Mucosa of rectum (tissue), 2 donors: ENCODE data around the gene CAMK1G.

Source experiments
- H3K27ac ChIP-seq, 2 donors: one replicate each; pipeline ENCODE4 v1.7.0; 2013; ENCODE audit warnings: inconsistent platforms in 2 of 2, low read depth in 2 of 2, low read length in 2 of 2
- H3K27me3 ChIP-seq, 2 donors: one replicate each; pipeline ENCODE4 v1.7.0; 2013; ENCODE audit warnings: low read length in 2 of 2; ENCODE audit not compliant: control insufficient read depth in 2 of 2, insufficient read depth in 2 of 2
- H3K36me3 ChIP-seq, 2 donors: one replicate each; pipeline ENCODE4 v1.7.0; 2013; ENCODE audit warnings: low read length in 2 of 2; ENCODE audit not compliant: control insufficient read depth in 2 of 2, insufficient read depth in 2 of 2
- H3K4me1 ChIP-seq, 2 donors: one replicate each; pipeline ENCODE4 v1.7.0; 2013; ENCODE audit warnings: low read length in 2 of 2, mild to moderate bottlenecking in 1 of 2; ENCODE audit not compliant: control insufficient read depth in 2 of 2, insufficient read depth in 2 of 2
- H3K4me3 ChIP-seq, 2 donors: one replicate each; pipeline ENCODE4 v1.7.0; 2013; ENCODE audit warnings: low read length in 2 of 2
- H3K9ac ChIP-seq, 2 donors: one replicate each; pipeline ENCODE4 v1.7.0; 2013; ENCODE audit warnings: low read length in 2 of 2, low read depth in 1 of 2, mild to moderate bottlenecking in 1 of 2
- H3K9me3 ChIP-seq, 2 donors: one replicate each; pipeline ENCODE4 v1.7.0; 2013; ENCODE audit warnings: low read length in 2 of 2; ENCODE audit not compliant: control insufficient read depth in 2 of 2
- donor health status: healthy.
- donor health status: Normal muscosa, but diverticular disease.

Gene CAMK1G

GRCh38 chr1:209648346-209648745 lies 64.8 kb downstream of the CAMK1G start:
- no peaks in the 10 kb centered on the region for H3K27me3 ChIP-seq
- H3K4me3 ChIP-seq, result no peak overlapping the region
- H3K9me3 ChIP-seq, result no peaks in the 10 kb centered on the region
- no peak overlapping the region for H3K9ac ChIP-seq
- no peak overlapping the region for H3K27ac ChIP-seq
- peaks cover 37 to 75% of the 10 kb centered on the region in 2 donors for H3K4me1 ChIP-seq
- H3K36me3 ChIP-seq, result peaks cover 6% of the 10 kb centered on the region in 2 donors

DNA sequence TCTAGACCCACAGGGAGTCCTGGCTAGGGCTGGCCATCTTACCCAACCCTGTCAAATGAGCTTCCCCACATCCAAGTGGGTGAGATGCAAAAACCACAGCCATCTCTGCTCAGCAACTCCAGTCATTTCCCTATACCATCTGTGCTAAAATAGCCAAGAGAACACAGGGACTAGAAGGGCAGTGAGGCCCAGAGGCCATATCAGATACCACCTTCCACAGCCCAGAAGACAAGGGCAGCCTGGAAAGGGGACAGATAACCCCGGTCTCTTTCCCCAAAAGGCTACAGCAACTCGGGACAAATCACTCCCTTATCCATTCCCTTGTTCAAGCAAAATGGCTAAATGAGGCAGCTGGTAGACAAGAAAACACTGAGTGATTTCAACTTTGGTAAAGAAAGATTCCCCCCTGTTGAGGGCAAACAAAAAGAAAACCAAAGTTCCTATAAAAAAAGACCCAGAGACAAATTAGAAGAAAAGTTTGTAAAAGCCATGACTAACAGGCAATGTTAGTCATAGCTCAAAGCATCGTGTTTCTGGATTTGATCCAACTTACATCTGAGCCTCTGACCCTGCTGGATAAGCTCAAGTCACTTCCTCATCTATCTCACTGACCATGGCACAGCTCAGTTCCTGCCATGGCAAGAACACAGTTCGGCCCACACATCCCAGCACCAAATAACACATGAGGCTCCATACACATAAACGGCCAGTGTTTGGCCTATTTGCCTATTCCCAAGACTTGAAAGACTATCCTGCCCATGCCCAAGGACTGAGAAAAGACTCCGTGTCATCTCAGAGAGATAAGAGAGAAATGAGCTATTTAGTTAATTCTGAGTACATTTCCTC lies 65.6 kb downstream of the CAMK1G start:
- Histone ChIP-seq H3K9me3 (no peaks in the 10 kb centered on the region), H3K9ac (no peak overlapping the region), H3K4me3 (no peak overlapping the region), H3K4me1 (peaks cover 38 to 75% of the 10 kb centered on the region in 2 donors), H3K27me3 (no peaks in the 10 kb centered on the region), H3K27ac (peak overlapping the region; percentile 19 to 79), H3K36me3 (peaks cover 6% of the 10 kb centered on the region in 2 donors)

- Histone ChIP-seq H3K4me1 (peaks cover 41 to 78% of the 10 kb centered on the region in 2 donors), H3K27ac (peak overlapping the region; percentile 95 to 96), H3K9ac (peak overlapping the region in 1 of 2 donors; percentile 66), H3K9me3 (no peaks in the 10 kb centered on the region), H3K27me3 (no peaks in the 10 kb centered on the region), H3K4me3 (peak overlapping the region; percentile 37 to 59), H3K36me3 (peaks cover 6% of the 10 kb centered on the region in 2 donors)
Observed at GRCh38 chr1:209650454-209650853, 66.9 kb downstream of the CAMK1G start.

- H3K9ac ChIP-seq, result peak overlapping the region in 1 of 2 donors; percentile 66
- H3K27ac ChIP-seq, result peak overlapping the region; percentile 95 to 96
- no peaks in the 10 kb centered on the region for H3K27me3 ChIP-seq
- peak overlapping the region; percentile 37 to 59 for H3K4me3 ChIP-seq
- H3K4me1 ChIP-seq, result peaks cover 41 to 76% of the 10 kb centered on the region in 2 donors
- H3K36me3 ChIP-seq, result peaks cover 6% of the 10 kb centered on the region in 2 donors
- no peaks in the 10 kb centered on the region for H3K9me3 ChIP-seq
Observed at GRCh38 chr1:209651138-209651587, 67.6 kb downstream of the CAMK1G start.

GRCh38 chr1:209652121-209652735 lies 68.7 kb downstream of the CAMK1G start, which contains the start of gene LAMB3:
Gene LAMB3, minus strand, starts transcription at chr1:209652425. Its CDS starts 1,481 bp downstream, at chr1:209650944.
- Histone ChIP-seq H3K27me3 (no peaks in the 10 kb centered on the region), H3K27ac (peak within 1 kb of the TSS; percentile 95 to 96)

GRCh38 chr1:209652873-209653401 lies 69.4 kb downstream of the CAMK1G start:
- H3K9ac ChIP-seq, result peak overlapping the region; percentile 69 to 82
- no peaks in the 10 kb centered on the region for H3K36me3 ChIP-seq
- H3K9me3 ChIP-seq, result no peaks in the 10 kb centered on the region
- peak overlapping the region; percentile 95 to 96 for H3K27ac ChIP-seq
- H3K4me3 ChIP-seq, result peak overlapping the region; percentile 57 to 59
- H3K27me3 ChIP-seq, result no peaks in the 10 kb centered on the region
- peaks cover 41 to 66% of the 10 kb centered on the region in 2 donors for H3K4me1 ChIP-seq

More at GRCh38 chr1:209652121-209652735, 68.7 kb downstream of the CAMK1G start, which contains the start of gene LAMB3:
- peaks cover 0 to 3% of the 10 kb centered on the region in 2 donors for H3K36me3 ChIP-seq
- peaks cover 41 to 73% of the 10 kb centered on the region in 2 donors for H3K4me1 ChIP-seq
- peak within 1 kb of the TSS; percentile 69 to 82 for H3K9ac ChIP-seq
- peak within 1 kb of the TSS; percentile 59 for H3K4me3 ChIP-seq
- H3K9me3 ChIP-seq, result no peaks in the 10 kb centered on the region

DNA sequence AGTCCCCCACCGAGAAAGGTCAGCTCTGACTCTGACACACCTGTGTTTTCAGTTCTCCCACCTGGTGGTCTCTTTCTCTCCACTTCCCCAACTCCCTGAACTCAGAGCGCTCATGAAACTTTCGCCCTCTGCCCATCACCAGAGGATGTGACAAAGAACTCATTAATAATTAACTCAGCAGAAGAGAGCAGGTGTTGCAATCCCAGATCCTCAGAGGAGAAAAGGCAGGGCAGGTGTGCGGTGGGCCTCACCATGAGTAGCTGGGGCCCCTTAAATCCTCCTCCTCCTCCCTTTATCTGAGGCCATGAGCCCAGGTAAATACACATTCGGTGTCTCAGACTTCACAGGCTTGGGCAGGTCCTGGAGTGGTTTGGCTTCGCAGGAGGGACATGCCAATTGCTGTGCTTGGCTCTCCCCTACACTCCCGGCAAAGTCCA lies 70.4 kb downstream of the CAMK1G start:
- H3K9me3 ChIP-seq, result no peaks in the 10 kb centered on the region
- peak overlapping the region in 1 of 2 donors; percentile 48 for H3K9ac ChIP-seq
- no peaks in the 10 kb centered on the region for H3K36me3 ChIP-seq
- no peaks in the 10 kb centered on the region for H3K27me3 ChIP-seq
- H3K27ac ChIP-seq, result peak overlapping the region; percentile 95 to 96
- peaks cover 42 to 62% of the 10 kb centered on the region in 2 donors for H3K4me1 ChIP-seq
- H3K4me3 ChIP-seq, result no peak overlapping the region

- H3K4me1 ChIP-seq, result peaks cover 31 to 49% of the 10 kb centered on the region in 2 donors
- H3K4me3 ChIP-seq, result no peak overlapping the region
- no peaks in the 10 kb centered on the region for H3K27me3 ChIP-seq
Observed at GRCh38 chr1:209655411-209656231, 72.1 kb downstream of the CAMK1G start.

DNA sequence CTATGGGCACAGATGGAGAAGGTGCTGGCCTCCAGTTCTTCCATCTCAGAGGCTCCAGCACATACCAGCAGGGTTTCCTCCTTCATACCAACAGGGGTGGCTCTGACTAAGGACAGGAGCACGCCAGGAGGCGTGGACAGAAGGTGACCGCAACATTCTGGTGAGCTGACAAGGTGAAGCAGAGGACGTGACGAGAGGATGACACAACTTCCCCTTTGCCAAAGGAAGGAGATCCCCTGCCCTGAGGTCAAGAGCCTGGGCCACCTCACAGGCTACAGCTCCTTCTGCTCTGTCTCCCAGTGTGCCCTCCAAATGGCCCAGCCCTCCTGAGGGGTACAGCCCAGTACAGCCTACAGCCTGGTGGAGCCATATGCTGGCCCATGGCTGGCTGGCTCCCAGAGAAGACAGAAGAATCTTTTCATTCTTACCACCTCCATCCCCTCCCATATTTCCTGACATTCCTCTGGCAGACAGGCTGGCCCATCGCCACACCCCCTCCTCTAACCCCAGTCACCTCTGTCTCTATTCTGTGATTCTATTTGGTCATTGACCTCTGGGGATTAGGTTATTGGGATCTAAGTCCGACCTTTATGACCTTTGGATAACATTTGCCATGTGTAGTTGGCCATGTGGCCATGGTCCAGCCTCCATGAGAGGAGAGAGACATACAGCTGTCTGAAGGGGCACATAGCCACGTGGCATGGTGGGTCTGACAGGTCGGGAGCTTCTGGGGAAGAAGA lies 73.8 kb downstream of the CAMK1G start:
- H3K9ac ChIP-seq, result no peak overlapping the region
- H3K27me3 ChIP-seq, result no peaks in the 10 kb centered on the region
- H3K4me3 ChIP-seq, result no peak overlapping the region
- no peak overlapping the region for H3K27ac ChIP-seq
- H3K36me3 ChIP-seq, result no peaks in the 10 kb centered on the region
- no peaks in the 10 kb centered on the region for H3K9me3 ChIP-seq
- H3K4me1 ChIP-seq, result peaks cover 24 to 35% of the 10 kb centered on the region in 2 donors

More at GRCh38 chr1:209655411-209656231, 72.1 kb downstream of the CAMK1G start:
- no peaks in the 10 kb centered on the region for H3K36me3 ChIP-seq
- H3K9ac ChIP-seq, result no peak overlapping the region
- H3K9me3 ChIP-seq, result no peaks in the 10 kb centered on the region
- H3K27ac ChIP-seq, result peak overlapping the region in 1 of 2 donors; percentile 47
